ENCODE results near the gene TFEB. TPM values are rescaled to one million over a fixed set of nuclear protein-coding genes. Genes with fewer than 3 reads are reported as not detected.

TFEB gene
- total RNA-seq, 1 donor from 2014 or later: 5.1 TPM

GRCh38 chr6:41748102-41748477 lies 12.7 kb upstream of the TFEB start:
- Histone ChIP-seq H3K4me3 (ENCODE audit: low read depth, low read length) (no peak overlapping the region), H3K27me3 (ENCODE audit: control insufficient read depth, insufficient read depth, low read length) (peaks cover 2% of the 10 kb centered on the region), H3K36me3 (ENCODE audit: control insufficient read depth, insufficient read depth, low read length) (no peaks in the 10 kb centered on the region)
- DNase-seq (ENCODE audit: low read depth): no peak
- TF ChIP-seq, protein P1, sequence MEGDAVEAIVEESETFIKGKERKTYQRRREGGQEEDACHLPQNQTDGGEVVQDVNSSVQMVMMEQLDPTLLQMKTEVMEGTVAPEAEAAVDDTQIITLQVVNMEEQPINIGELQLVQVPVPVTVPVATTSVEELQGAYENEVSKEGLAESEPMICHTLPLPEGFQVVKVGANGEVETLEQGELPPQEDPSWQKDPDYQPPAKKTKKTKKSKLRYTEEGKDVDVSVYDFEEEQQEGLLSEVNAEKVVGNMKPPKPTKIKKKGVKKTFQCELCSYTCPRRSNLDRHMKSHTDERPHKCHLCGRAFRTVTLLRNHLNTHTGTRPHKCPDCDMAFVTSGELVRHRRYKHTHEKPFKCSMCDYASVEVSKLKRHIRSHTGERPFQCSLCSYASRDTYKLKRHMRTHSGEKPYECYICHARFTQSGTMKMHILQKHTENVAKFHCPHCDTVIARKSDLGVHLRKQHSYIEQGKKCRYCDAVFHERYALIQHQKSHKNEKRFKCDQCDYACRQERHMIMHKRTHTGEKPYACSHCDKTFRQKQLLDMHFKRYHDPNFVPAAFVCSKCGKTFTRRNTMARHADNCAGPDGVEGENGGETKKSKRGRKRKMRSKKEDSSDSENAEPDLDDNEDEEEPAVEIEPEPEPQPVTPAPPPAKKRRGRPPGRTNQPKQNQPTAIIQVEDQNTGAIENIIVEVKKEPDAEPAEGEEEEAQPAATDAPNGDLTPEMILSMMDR (IDR thresholded peaks at IDR 0.05; ENCODE audit: insufficient read depth, low read length, poor library complexity, severe bottlenecking): no peak

- H3K27me3 ChIP-seq (ENCODE audit: control insufficient read depth, insufficient read depth, low read length): peaks cover 2% of the 10 kb centered on the region
- DNase-seq (ENCODE audit: low read depth): no peak
- H3K4me3 ChIP-seq (ENCODE audit: low read depth, low read length): no peak within 1 kb of the TSS
- H3K36me3 ChIP-seq (ENCODE audit: control insufficient read depth, insufficient read depth, low read length): no peaks in the 10 kb centered on the region
- TF ChIP-seq, protein P1 (IDR thresholded peaks at IDR 0.05; ENCODE audit: insufficient read depth, low read length, poor library complexity, severe bottlenecking): no peak
Measured at GRCh38 chr6:41747256-41748101, 12.1 kb upstream of the TFEB start, which contains the start of gene PGC. Gene PGC, minus strand, starts transcription at chr6:41747397. Its CDS starts 63 bp downstream, at chr6:41747334.

DNA sequence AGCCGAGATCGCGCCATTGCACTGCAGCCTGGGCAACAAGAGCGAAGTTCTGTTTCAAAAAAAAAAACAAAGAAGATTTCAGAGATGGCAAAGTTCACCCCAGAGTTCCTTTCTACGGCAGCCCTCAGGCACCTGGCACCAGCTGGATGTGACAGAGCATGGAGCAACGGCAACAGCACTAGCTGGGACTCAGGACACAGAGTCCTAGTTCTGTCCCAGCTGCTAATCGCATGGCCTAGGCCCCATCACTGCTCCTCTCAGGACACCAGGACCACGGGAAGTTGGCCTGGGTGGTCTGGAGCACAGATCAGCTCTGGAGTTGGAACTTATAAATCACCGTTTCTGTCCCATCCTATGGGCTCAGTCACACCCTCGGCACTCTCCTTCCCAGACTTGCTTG lies 10.7 kb upstream of the TFEB start:
- no peak overlapping the region for H3K4me3 ChIP-seq (ENCODE audit: low read depth, low read length)
- TF ChIP-seq, protein P1 (IDR thresholded peaks at IDR 0.05; ENCODE audit: insufficient read depth, low read length, poor library complexity, severe bottlenecking): no peak
- H3K36me3 ChIP-seq (ENCODE audit: control insufficient read depth, insufficient read depth, low read length): no peaks in the 10 kb centered on the region
- DNase-seq (ENCODE audit: low read depth): no peak
- H3K27me3 ChIP-seq (ENCODE audit: control insufficient read depth, insufficient read depth, low read length): peaks cover 2% of the 10 kb centered on the region

DNA sequence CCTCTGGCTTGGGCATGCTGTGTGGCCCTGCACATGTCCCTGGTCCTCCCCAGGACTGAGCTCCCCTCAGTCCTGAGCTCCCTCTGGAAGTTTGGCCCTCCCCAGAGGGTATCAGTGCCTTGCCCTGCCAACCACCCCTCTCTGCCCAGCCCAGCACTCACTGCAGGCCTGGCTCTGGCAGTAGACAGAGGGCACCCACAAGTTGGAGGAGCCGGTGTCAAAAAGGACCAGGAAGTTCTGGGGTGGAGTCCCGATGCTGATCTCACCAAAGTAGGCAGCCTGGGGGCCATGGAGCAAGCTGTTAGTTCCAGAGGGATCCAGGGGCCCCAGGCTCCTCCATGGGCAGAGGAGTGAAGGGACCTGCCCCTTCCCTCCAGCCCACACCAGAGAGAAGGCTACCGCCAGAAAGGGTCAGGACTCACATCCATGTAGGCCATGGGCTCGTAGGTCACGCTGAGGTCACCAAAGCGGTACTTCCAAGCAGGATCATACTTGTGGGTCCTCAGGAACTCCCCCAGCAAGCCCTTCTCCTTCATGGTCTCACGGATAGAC lies 8.9 kb upstream of the TFEB start:
- H3K36me3 ChIP-seq (ENCODE audit: control insufficient read depth, insufficient read depth, low read length): no peaks in the 10 kb centered on the region
- peaks cover under 1% of the 10 kb centered on the region for H3K27me3 ChIP-seq (ENCODE audit: control insufficient read depth, insufficient read depth, low read length)
- H3K4me3 ChIP-seq (ENCODE audit: low read depth, low read length): no peak overlapping the region
- no peak for DNase-seq (ENCODE audit: low read depth)
- TF ChIP-seq, protein P1 (IDR thresholded peaks at IDR 0.05; ENCODE audit: insufficient read depth, low read length, poor library complexity, severe bottlenecking): no peak

DNA sequence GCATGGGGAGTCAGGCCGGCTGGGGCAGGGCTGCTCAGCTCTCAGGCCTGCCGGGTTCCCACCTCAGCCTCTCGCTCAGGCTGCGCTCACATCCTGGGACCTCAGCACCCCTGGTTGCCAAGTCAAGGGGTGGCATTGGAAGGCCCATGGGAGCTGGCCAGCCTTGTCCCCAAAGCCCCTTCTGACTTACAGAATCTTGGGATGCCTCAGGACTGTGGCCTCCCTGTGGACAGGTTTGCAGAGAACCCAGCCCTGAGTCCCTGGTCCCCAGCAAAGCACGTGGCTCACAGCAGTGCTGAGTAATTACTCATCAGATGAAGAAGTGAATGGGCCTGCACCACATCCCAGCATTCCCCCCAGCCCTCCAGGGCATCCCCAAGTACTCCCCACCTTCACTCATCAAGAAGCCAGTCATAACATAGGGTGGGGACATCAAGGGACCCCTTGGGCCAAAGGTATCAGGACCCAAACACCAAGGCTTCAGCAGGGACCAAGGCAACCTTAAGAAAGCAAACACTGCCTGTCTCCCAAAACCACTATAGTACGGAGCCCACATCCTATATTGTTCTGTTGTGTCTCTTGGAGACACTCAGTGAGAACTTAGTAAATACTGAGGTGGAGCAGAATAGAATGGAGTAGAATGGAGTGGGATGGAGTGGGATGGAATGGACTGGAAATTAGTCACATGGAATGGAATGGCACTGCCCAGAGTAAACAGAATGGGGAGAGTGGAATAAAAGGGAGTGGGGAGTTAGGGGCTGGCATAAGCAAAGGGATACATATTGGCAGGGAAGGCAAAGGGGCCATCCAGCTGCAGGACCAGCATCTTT lies 8.2 kb upstream of the TFEB start:
- H3K36me3 ChIP-seq (ENCODE audit: control insufficient read depth, insufficient read depth, low read length): no peaks in the 10 kb centered on the region
- no peak overlapping the region for H3K4me3 ChIP-seq (ENCODE audit: low read depth, low read length)
- TF ChIP-seq, protein P1 (IDR thresholded peaks at IDR 0.05; ENCODE audit: insufficient read depth, low read length, poor library complexity, severe bottlenecking): no peak
- DNase-seq (ENCODE audit: low read depth): no peak
- no peaks in the 10 kb centered on the region for H3K27me3 ChIP-seq (ENCODE audit: control insufficient read depth, insufficient read depth, low read length)

Data from kidney epithelial cell (primary cell).